HCT116 (cell line): ENCODE results near the gene TAS1R2. TPM values are rescaled to one million over a fixed set of nuclear protein-coding genes. Genes with fewer than 3 reads are reported as not detected.
"Not testable (repeated sequence)": the region's sequence is repeated elsewhere in the genome, so short reads cannot be mapped to it uniquely, and the experiment has no call there.

Experiments used
- ATAC-seq: fragments of 200-7000 bp; cut with Tn5 transposase; 2 replicates; pipeline ENCODE4 v1.9.1; 2020; ENCODE audit warnings: mild to moderate bottlenecking, moderate library complexity
- BruUV-seq: library from RNA; stranded (reverse); fragments of 400-500 nt; replicated peaks from 2 replicates; lab custom pipeline; 2021; lab: Mats Ljungman, UMichigan
- CTCF ChIA-PET: fragments of 300-600 bp; sonication (Branson Sonifier 250); formaldehyde crosslinking; loops from one replicate; lab custom pipeline; 2021; ENCODE audit warnings: antibody characterized with exemption; lab: Charles Lee
- POLR2A ChIA-PET: fragments of 300-600, 350-600 bp; sonication (Branson Sonifier 250); formaldehyde crosslinking; loops from one replicate; lab custom pipeline; 2021; ENCODE audit warnings: antibody characterized with exemption; lab: Charles Lee
- RAD21 ChIA-PET, 2 experiments: fragments of 300-600 bp; sonication (Branson Sonifier 250); formaldehyde crosslinking; loops; one replicate each; lab custom pipeline; 2023; ENCODE audit warnings: low total read pairs in 2 of 2; ENCODE audit not compliant: uncharacterized antibody in 2 of 2, unreplicated experiment in 2 of 2, low non-redundant PET in 1 of 2; lab: Charles Lee
- DNase-seq: peaks from one replicate; pipeline ENCODE4 v3.0.0-alpha.2; 2010; ENCODE audit warnings: low read depth, low spot score
- H2AFZ ChIP-seq: fragments of 200-600 bp; shearing (Covaris generic), sonication (generic); 2 replicates; pipeline ENCODE4 v1.6.1; 2017; ENCODE audit warnings: low read depth, mixed run types, mixed read lengths, antibody characterized with exemption, low read length; ENCODE audit not compliant: poor library complexity, severe bottlenecking
- H3K27ac ChIP-seq: 2 replicates; pipeline ENCODE4 v1.5.1; 2012; ENCODE audit warnings: low read depth, low read length
- H3K27me3 ChIP-seq: fragments of 200-600 bp; sonication (generic); 2 replicates; pipeline ENCODE4 v1.6.1; 2016; ENCODE audit warnings: mixed run types, low read length, mixed read lengths; ENCODE audit not compliant: insufficient read depth
- H3K36me3 ChIP-seq, 2 experiments: fragments of 200-500 bp in 1 of 2; fragments of 200-600 bp in 1 of 2; sonication (Bioruptor generic) in 1 of 2; sonication (generic) in 1 of 2; 2 replicates each; pipeline versions ENCODE4 v1.5.1 to v1.6.1; 2014 to 2016; ENCODE audit warnings: low read length in 2 of 2, inconsistent platforms in 1 of 2, mixed read lengths in 1 of 2, mixed run types in 1 of 2; ENCODE audit not compliant: insufficient read depth in 2 of 2, control insufficient read depth in 1 of 2
- H3K4me1 ChIP-seq, 2 experiments: fragments of 200-600 bp in 1 of 2; sonication (generic) in 1 of 2; 2 replicates each; pipeline versions ENCODE4 v1.5.1 to v1.6.1; 2012 to 2017; ENCODE audit warnings: low read length in 2 of 2, inconsistent platforms in 1 of 2, mild to moderate bottlenecking in 1 of 2, mixed read lengths in 1 of 2, mixed run types in 1 of 2, moderate library complexity in 1 of 2; ENCODE audit not compliant: insufficient read depth in 2 of 2, control insufficient read depth in 1 of 2
- H3K4me2 ChIP-seq: fragments of 200-600 bp; sonication (generic); 2 replicates; pipeline ENCODE4 v1.6.1; 2017; ENCODE audit warnings: mixed run types, low read length, mixed read lengths
- H3K4me3 ChIP-seq, 2 experiments: fragments of 200-600 bp in 1 of 2; sonication (generic) in 1 of 2; replicated peaks in 1 of 2; 2 replicates each; pipeline ENCODE4 v1.5.1; 2011 to 2016; ENCODE audit warnings: low read length in 2 of 2, control low read depth in 1 of 2, low read depth in 1 of 2, mild to moderate bottlenecking in 1 of 2, mixed read lengths in 1 of 2, mixed run types in 1 of 2
- H3K79me2 ChIP-seq: fragments of 200-600 bp; sonication (generic); 2 replicates; pipeline ENCODE4 v1.6.1; 2017; ENCODE audit warnings: mild to moderate bottlenecking, mixed run types, low read length, moderate library complexity, mixed read lengths; ENCODE audit not compliant: insufficient read depth
- H3K9ac ChIP-seq: fragments of 200-600 bp; sonication (generic); 2 replicates; pipeline ENCODE4 v1.6.1; 2016; ENCODE audit warnings: low read length, mixed read lengths
- H3K9me2 ChIP-seq: fragments of 200-600 bp; sonication (generic), shearing (Covaris generic); 2 replicates; pipeline ENCODE4 v1.6.1; 2017; ENCODE audit warnings: mixed run types, mild to moderate bottlenecking, moderate library complexity; ENCODE audit not compliant: insufficient read depth
- H3K9me3 ChIP-seq, 2 experiments: fragments of 200-500 bp in 1 of 2; fragments of 200-600 bp in 1 of 2; sonication (Bioruptor generic) in 1 of 2; sonication (generic) in 1 of 2; 2 replicates each; pipeline ENCODE4 v1.6.1; 2014 to 2017; ENCODE audit warnings: low read length in 2 of 2, mixed read lengths in 2 of 2, inconsistent platforms in 1 of 2, low read depth in 1 of 2, mild to moderate bottlenecking in 1 of 2, mixed run types in 1 of 2, moderate library complexity in 1 of 2; ENCODE audit not compliant: control insufficient read depth in 1 of 2, insufficient read depth in 1 of 2
- H4K20me1 ChIP-seq: fragments of 200-600 bp; sonication (generic), shearing (Covaris generic); 2 replicates; pipeline ENCODE4 v1.6.1; 2017; ENCODE audit warnings: mixed run types, mild to moderate bottlenecking, moderate library complexity; ENCODE audit not compliant: insufficient read depth
- CBX3 ChIP-seq: IDR thresholded peaks from 2 replicates; pipeline ENCODE4 v1.6.1; 2012; ENCODE audit warnings: low read depth
- ELF1 ChIP-seq: IDR thresholded peaks from 2 replicates; pipeline ENCODE4 v1.6.1; 2012; ENCODE audit warnings: low read depth, borderline replicate concordance
- EZH2 ChIP-seq: fragments of 200-600 bp; sonication (generic); IDR thresholded peaks from 2 replicates; pipeline ENCODE4 v1.6.1; 2017; ENCODE audit warnings: antibody characterized with exemption, mixed run types
- EZH2phosphoT487 ChIP-seq: fragments of 200-600 bp; IDR thresholded peaks from 2 replicates; pipeline ENCODE4 v1.6.1; 2018; ENCODE audit warnings: antibody characterized with exemption, borderline replicate concordance
- POLR2A ChIP-seq: IDR thresholded peaks from 2 replicates; pipeline ENCODE4 v1.7.0; 2011; ENCODE audit warnings: borderline replicate concordance; ENCODE audit not compliant: insufficient read depth, insufficient read length; ENCODE audit errors: extremely low read depth
- POLR2AphosphoS5 ChIP-seq: IDR thresholded peaks from 2 replicates; pipeline ENCODE4 v1.6.1; 2011; ENCODE audit warnings: mild to moderate bottlenecking, low read depth, low read length, moderate library complexity
- RAD21 ChIP-seq: IDR thresholded peaks from 2 replicates; pipeline ENCODE4 v1.6.1; 2012; ENCODE audit warnings: low read depth, mild to moderate bottlenecking
- SIN3A ChIP-seq: IDR thresholded peaks from 2 replicates; pipeline ENCODE4 v1.6.1; 2012; ENCODE audit warnings: low read depth
- YY1 ChIP-seq: IDR thresholded peaks from 2 replicates; pipeline ENCODE4 v1.6.1; 2011; ENCODE audit warnings: low read length, low read depth, moderate library complexity, mild to moderate bottlenecking; ENCODE audit not compliant: insufficient replicate concordance; ENCODE audit errors: extremely low read depth
- intact Hi-C: fragments of 100-400 bp; cut with micrococcal nuclease; formaldehyde crosslinking; loops from 2 replicates; pipeline ENCODE4 v1.10.0; 2022
- total RNA-seq: library from RNA; stranded (reverse); gene quantifications from one replicate; pipeline ENCODE4 v1.2.1, GENCODE V29; 2021; ENCODE audit not compliant: unreplicated experiment
- TF ChIP-seq, protein P1 (sequence below): IDR thresholded peaks from 2 replicates; pipeline ENCODE4 v1.6.1; 2012
- TF ChIP-seq, protein P2 (sequence below): IDR thresholded peaks from 2 replicates; pipeline ENCODE4 v1.6.1; 2012; ENCODE audit warnings: low read depth
- TF ChIP-seq, protein P3 (sequence below): IDR thresholded peaks from 2 replicates; pipeline ENCODE4 v1.6.1; 2012

TAS1R2 gene
- total RNA-seq, 1 experiment from 2014 or later: not detected

DNA sequence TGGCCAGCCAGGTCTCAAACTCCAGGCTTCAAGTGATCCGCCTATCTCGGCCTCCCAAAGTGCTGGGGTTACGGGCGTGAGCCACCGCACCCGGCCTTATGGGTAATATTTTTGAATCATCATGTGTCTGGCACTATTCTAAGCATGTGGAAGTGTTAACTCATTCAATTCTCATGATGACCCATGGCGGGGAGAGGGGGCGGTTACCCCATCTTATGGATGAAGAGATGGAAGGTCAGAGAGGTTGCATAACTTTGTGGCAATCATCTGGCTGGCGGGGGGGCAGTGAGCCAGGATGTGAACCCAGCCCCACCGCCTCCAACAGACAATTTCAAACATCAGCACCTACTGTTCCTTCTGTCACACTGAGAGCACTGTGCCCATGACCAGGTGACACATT lies 11.5 kb upstream of the TAS1R2 start:
- ATAC-seq: no peak
- TF ChIP-seq POLR2A (no peak), RAD21 (no peak), YY1 (no peak), POLR2AphosphoS5 (no peak), ELF1 (no peak), CBX3 (no peak), EZH2 (no peak), SIN3A (no peak), EZH2phosphoT487 (no peak)
- TF ChIP-seq, protein P1, sequence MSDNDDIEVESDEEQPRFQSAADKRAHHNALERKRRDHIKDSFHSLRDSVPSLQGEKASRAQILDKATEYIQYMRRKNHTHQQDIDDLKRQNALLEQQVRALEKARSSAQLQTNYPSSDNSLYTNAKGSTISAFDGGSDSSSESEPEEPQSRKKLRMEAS: no peak
- TF ChIP-seq, protein P2, sequence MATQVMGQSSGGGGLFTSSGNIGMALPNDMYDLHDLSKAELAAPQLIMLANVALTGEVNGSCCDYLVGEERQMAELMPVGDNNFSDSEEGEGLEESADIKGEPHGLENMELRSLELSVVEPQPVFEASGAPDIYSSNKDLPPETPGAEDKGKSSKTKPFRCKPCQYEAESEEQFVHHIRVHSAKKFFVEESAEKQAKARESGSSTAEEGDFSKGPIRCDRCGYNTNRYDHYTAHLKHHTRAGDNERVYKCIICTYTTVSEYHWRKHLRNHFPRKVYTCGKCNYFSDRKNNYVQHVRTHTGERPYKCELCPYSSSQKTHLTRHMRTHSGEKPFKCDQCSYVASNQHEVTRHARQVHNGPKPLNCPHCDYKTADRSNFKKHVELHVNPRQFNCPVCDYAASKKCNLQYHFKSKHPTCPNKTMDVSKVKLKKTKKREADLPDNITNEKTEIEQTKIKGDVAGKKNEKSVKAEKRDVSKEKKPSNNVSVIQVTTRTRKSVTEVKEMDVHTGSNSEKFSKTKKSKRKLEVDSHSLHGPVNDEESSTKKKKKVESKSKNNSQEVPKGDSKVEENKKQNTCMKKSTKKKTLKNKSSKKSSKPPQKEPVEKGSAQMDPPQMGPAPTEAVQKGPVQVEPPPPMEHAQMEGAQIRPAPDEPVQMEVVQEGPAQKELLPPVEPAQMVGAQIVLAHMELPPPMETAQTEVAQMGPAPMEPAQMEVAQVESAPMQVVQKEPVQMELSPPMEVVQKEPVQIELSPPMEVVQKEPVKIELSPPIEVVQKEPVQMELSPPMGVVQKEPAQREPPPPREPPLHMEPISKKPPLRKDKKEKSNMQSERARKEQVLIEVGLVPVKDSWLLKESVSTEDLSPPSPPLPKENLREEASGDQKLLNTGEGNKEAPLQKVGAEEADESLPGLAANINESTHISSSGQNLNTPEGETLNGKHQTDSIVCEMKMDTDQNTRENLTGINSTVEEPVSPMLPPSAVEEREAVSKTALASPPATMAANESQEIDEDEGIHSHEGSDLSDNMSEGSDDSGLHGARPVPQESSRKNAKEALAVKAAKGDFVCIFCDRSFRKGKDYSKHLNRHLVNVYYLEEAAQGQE: no peak
- TF ChIP-seq, protein P3, sequence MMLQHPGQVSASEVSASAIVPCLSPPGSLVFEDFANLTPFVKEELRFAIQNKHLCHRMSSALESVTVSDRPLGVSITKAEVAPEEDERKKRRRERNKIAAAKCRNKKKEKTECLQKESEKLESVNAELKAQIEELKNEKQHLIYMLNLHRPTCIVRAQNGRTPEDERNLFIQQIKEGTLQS: no peak
- intact Hi-C loops: no loop called here
- 0 out of 2 replicates have a peak, but pooled peaks cover under 1% of the 10 kb centered on the region for H3K27me3 ChIP-seq
- H3K36me3 ChIP-seq: no peaks in the 10 kb centered on the region
- no peak overlapping the region for H3K27ac ChIP-seq
- no peak overlapping the region for H3K9ac ChIP-seq
- no peaks in the 10 kb centered on the region for H3K79me2 ChIP-seq
- H3K9me2 ChIP-seq: no peaks in the 10 kb centered on the region
- H4K20me1 ChIP-seq: no peaks in the 10 kb centered on the region
- H3K4me1 ChIP-seq: peaks cover 0 to 6% of the 10 kb centered on the region in 2 experiments; a peak in 1 of 4 replicates
- BruUV-seq: no TSS peak
- ChIA-PET RAD21 (no interaction called here), CTCF (interaction anchor here (2.4 kb wide), 1 partner anchor 273 kb away, joined by 7 read pairs; no protein-coding TSS in a partner anchor), POLR2A (no interaction called here)
- no peak overlapping the region for H2AFZ ChIP-seq
- no peaks in the 10 kb centered on the region for H3K9me3 ChIP-seq
- no peak overlapping the region for H3K4me3 ChIP-seq
- no peak overlapping the region for H3K4me2 ChIP-seq
- no peak for DNase-seq

DNA sequence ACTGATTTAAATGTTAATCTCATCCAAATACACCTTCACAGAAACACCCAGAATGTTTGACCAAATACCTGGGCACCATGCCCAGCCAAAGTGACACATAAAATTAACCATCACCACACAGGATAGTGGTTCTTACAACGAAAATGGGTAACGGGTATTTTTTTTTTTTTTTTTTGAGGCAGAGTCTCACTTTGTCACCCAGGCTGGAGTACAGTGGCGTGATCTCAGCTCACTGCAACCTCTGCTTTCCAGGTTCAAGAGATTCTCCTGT lies 11.1 kb upstream of the TAS1R2 start:
- H4K20me1 ChIP-seq, H3K9me3 ChIP-seq, H3K4me3 ChIP-seq, DNase-seq, H3K27ac ChIP-seq, H3K36me3 ChIP-seq, H3K27me3 ChIP-seq, H2AFZ ChIP-seq, POLR2A ChIA-PET, RAD21 ChIA-PET, H3K9me2 ChIP-seq, ATAC-seq, BruUV-seq, H3K4me1 ChIP-seq, H3K79me2 ChIP-seq, intact Hi-C loops, H3K9ac ChIP-seq, H3K4me2 ChIP-seq: not testable (repeated sequence)
- CTCF ChIA-PET: interaction anchor here (0.9 to 2.4 kb wide), 2 partner anchors 50 to 273 kb away, joined by 3 to 7 read pairs; no protein-coding TSS in a partner anchor
